ENCODE results near the gene IL24.

DNA sequence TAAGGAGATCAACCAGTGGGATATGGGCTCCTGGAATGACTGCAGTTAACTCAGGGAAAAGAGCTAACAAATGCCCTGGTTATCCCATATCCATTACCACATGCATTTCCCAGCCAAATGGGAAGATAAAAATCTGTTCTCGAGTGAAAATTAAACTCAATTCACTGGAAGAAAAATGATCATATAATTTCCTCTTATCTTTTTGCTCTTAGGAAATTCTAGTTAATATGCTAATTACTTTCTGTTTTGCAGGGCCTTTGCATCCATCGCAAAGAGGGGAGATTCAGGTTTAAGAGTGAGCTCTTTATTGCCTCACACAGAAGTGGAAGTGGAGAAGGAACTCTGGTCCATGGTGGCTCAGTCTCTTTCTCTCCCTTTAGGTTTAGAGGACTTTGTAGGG, 3.9 kb upstream of the IL24 start:
- TF ChIP-seq EZH2 (IDR thresholded peaks at IDR 0.05; ENCODE audit: borderline replicate concordance, low read depth, low read length, severe bottlenecking), result no peak
- TF ChIP-seq, protein P1, sequence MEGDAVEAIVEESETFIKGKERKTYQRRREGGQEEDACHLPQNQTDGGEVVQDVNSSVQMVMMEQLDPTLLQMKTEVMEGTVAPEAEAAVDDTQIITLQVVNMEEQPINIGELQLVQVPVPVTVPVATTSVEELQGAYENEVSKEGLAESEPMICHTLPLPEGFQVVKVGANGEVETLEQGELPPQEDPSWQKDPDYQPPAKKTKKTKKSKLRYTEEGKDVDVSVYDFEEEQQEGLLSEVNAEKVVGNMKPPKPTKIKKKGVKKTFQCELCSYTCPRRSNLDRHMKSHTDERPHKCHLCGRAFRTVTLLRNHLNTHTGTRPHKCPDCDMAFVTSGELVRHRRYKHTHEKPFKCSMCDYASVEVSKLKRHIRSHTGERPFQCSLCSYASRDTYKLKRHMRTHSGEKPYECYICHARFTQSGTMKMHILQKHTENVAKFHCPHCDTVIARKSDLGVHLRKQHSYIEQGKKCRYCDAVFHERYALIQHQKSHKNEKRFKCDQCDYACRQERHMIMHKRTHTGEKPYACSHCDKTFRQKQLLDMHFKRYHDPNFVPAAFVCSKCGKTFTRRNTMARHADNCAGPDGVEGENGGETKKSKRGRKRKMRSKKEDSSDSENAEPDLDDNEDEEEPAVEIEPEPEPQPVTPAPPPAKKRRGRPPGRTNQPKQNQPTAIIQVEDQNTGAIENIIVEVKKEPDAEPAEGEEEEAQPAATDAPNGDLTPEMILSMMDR (IDR thresholded peaks at IDR 0.05; ENCODE audit: borderline replicate concordance, extremely low read depth, low read length, poor library complexity, severe bottlenecking), result no peak
